Prostate gland (tissue), 2 donors: ENCODE results near the gene KRTAP10-6. TPM values are rescaled to one million over a fixed set of nuclear protein-coding genes. Genes with fewer than 3 reads are reported as not detected.
"Not testable (repeated sequence)": the region's sequence is repeated elsewhere in the genome, so short reads cannot be mapped to it uniquely, and the experiment has no call there.

Experiments
- DNase-seq: peaks from one replicate; pipeline ENCODE4 v3.0.0-alpha.2; 2019; ENCODE audit warnings: low spot score
- H3K27ac ChIP-seq, 2 donors: fragments of 200-600 bp; sonication (generic); 2 replicates each; pipeline ENCODE4 v1.5.1; 2017 to 2019
- H3K27me3 ChIP-seq: fragments of 200-600 bp; sonication (generic); replicated peaks from 2 replicates; pipeline ENCODE4 v1.5.1; 2019; ENCODE audit not compliant: insufficient read depth
- H3K36me3 ChIP-seq, 2 donors: fragments of 200-600 bp; sonication (generic); 1 replicate in 1 of 2; 2 replicates in 1 of 2; pipeline versions ENCODE4 v1.5.1 to v1.8.1; 2017 to 2019
- H3K4me1 ChIP-seq: fragments of 200-600 bp; sonication (generic); replicated peaks from 2 replicates; pipeline ENCODE4 v1.5.1; 2019
- H3K4me3 ChIP-seq, 2 donors: fragments of 200-600 bp; sonication (generic); 2 replicates each; pipeline ENCODE4 v1.5.1; 2017 to 2019
- H3K9me3 ChIP-seq: fragments of 200-600 bp; sonication (generic); 2 replicates; pipeline ENCODE4 v1.5.1; 2017
- CTCF ChIP-seq, 4 experiments: fragments of 200-600 bp in 2 of 4; fragments of 450-650 bp in 2 of 4; sonication (generic) in 2 of 4; IDR thresholded peaks; 1 replicate in 3 of 4; 2 replicates in 1 of 4; pipeline ENCODE4 v1.5.1; 2016 to 2019; ENCODE audit warnings: antibody characterized with exemption in 4 of 4, mild to moderate bottlenecking in 2 of 4, moderate library complexity in 2 of 4
- POLR2A ChIP-seq: fragments of 450-650 bp; IDR thresholded peaks from one replicate; pipeline ENCODE4 v1.6.1; 2016; ENCODE audit warnings: antibody characterized with exemption, mild to moderate bottlenecking
- POLR2AphosphoS5 ChIP-seq: sonication (generic); formaldehyde crosslinking; IDR thresholded peaks from one replicate; pipeline ENCODE4 v1.6.1; 2017; ENCODE audit warnings: antibody characterized with exemption
- WGBS: methylation state at CpG from one replicate; pipeline ENCODE4 v1.1.5; 2018; 5-methylcytosine and 5-hydroxymethylcytosine counted together
- intact Hi-C: fragments of 100-400 bp; cut with DNase I; formaldehyde crosslinking; loops from one replicate; pipeline ENCODE4 v1.14.2; 2022
- total RNA-seq, 2 donors: library from RNA; depleted of rRNA; stranded (reverse); fragments of >200 nt; gene quantifications; one replicate each; pipeline ENCODE4 v1.1.0, GENCODE V29; 2016

KRTAP10-6 gene
- total RNA-seq, 2 donors from 2014 or later = not detected

GRCh38 chr21:44628707-44629391 is 36.5 kb upstream of the KRTAP10-6 start:
- Histone ChIP-seq H3K27me3 (no peaks in the 10 kb centered on the region), H3K9me3 (no peaks in the 10 kb centered on the region), H3K4me1 (no peaks in the 10 kb centered on the region), H3K27ac (no peak overlapping the region), H3K36me3 (no peaks in the 10 kb centered on the region), H3K4me3 (no peak overlapping the region)
- TF ChIP-seq CTCF (IDR thresholded peaks at IDR 0.05) (no peak), POLR2A (no peak), POLR2AphosphoS5 (no peak)
- intact Hi-C loops = no loop called here
- no peak for DNase-seq
- 80% methylated on average over 16 of the region's 18 CpGs for WGBS

- H3K4me3 ChIP-seq, intact Hi-C loops, H3K9me3 ChIP-seq, DNase-seq, H3K27me3 ChIP-seq, H3K27ac ChIP-seq, H3K4me1 ChIP-seq, H3K36me3 ChIP-seq: not testable (repeated sequence)
- WGBS = 23% methylated on average over 9 of the region's 15 CpGs
Observed at GRCh38 chr21:44627831-44628233, 35.5 kb upstream of the KRTAP10-6 start.

GRCh38 chr21:44627181-44627822 is 35.0 kb upstream of the KRTAP10-6 start:
- H3K9me3 ChIP-seq, H3K36me3 ChIP-seq, H3K4me1 ChIP-seq, H3K4me3 ChIP-seq, DNase-seq, H3K27me3 ChIP-seq, intact Hi-C loops, H3K27ac ChIP-seq: not testable (repeated sequence)
- WGBS = 75% methylated on average over 17 of the region's 20 CpGs

- TF ChIP-seq POLR2AphosphoS5 (no peak), POLR2A (no peak), CTCF (IDR thresholded peaks at IDR 0.05) (no peak)
- WGBS = 59% methylated on average over 7 of the region's 7 CpGs
- H3K27me3 ChIP-seq = no peaks in the 10 kb centered on the region
- no peak within 1 kb of the TSS for H3K27ac ChIP-seq
- H3K36me3 ChIP-seq = no peaks in the 10 kb centered on the region
- no peak within 1 kb of the TSS for H3K4me3 ChIP-seq
- H3K4me1 ChIP-seq = no peaks in the 10 kb centered on the region
- DNase-seq = no peak
- intact Hi-C loops = no loop called here
- H3K9me3 ChIP-seq = no peaks in the 10 kb centered on the region
Observed at GRCh38 chr21:44626673-44627143, 34.4 kb upstream of the KRTAP10-6 start, which contains the start of gene KRTAP10-9. KRTAP10-9 (plus strand) TSS chr21:44627093; CDS start chr21:44627172, 79 bp downstream.

GRCh38 chr21:44626262-44626661 is 34.0 kb upstream of the KRTAP10-6 start:
- no peak for DNase-seq
- no peak overlapping the region for H3K4me3 ChIP-seq
- WGBS = 75% methylated on average over 10 of the region's 10 CpGs
- H3K9me3 ChIP-seq = no peaks in the 10 kb centered on the region
- no peaks in the 10 kb centered on the region for H3K36me3 ChIP-seq
- no peaks in the 10 kb centered on the region for H3K4me1 ChIP-seq
- TF ChIP-seq POLR2A (no peak), CTCF (IDR thresholded peaks at IDR 0.05) (no peak)
- intact Hi-C loops = no loop called here
- H3K27me3 ChIP-seq = no peaks in the 10 kb centered on the region
- H3K27ac ChIP-seq = no peak overlapping the region

GRCh38 chr21:44625756-44626155 is 33.5 kb upstream of the KRTAP10-6 start:
- no peak for DNase-seq
- TF ChIP-seq POLR2A (no peak), POLR2AphosphoS5 (no peak), CTCF (IDR thresholded peaks at IDR 0.05) (no peak)
- H3K27ac ChIP-seq = no peak overlapping the region
- H3K4me3 ChIP-seq = no peak overlapping the region
- H3K9me3 ChIP-seq = no peaks in the 10 kb centered on the region
- no peaks in the 10 kb centered on the region for H3K4me1 ChIP-seq
- no peaks in the 10 kb centered on the region for H3K27me3 ChIP-seq
- H3K36me3 ChIP-seq = no peaks in the 10 kb centered on the region
- WGBS = 91% methylated on average over 7 of the region's 7 CpGs
- intact Hi-C loops = no loop called here
